ENCODE results near the gene ZNF532.

GRCh38 chr18:58908006-58908405, 43.3 kb downstream of the ZNF532 start:
- TF ChIP-seq CTCF (IDR thresholded peaks at IDR 0.05; ENCODE audit: low read depth, low read length): no peak
- no peak for TF ChIP-seq EZH2phosphoT487 (IDR thresholded peaks at IDR 0.05; ENCODE audit: low read depth)

All from OCI-LY3 (cell line).